Stimulated activated CD8-positive, alpha-beta memory T cell treated with anti-CD3 and anti-CD28 coated beads, Interleukin-15, amount 100 ng/mL, for 48 hours (primary cell): Measurements from ENCODE around the gene TMEM107.

Experiments
- DNase-seq, 2 donors: peaks; one replicate each; pipeline ENCODE4 v3.0.0-alpha.2; 2020; ENCODE audit warnings: low read depth in 2 of 2

TMEM107 gene

DNA sequence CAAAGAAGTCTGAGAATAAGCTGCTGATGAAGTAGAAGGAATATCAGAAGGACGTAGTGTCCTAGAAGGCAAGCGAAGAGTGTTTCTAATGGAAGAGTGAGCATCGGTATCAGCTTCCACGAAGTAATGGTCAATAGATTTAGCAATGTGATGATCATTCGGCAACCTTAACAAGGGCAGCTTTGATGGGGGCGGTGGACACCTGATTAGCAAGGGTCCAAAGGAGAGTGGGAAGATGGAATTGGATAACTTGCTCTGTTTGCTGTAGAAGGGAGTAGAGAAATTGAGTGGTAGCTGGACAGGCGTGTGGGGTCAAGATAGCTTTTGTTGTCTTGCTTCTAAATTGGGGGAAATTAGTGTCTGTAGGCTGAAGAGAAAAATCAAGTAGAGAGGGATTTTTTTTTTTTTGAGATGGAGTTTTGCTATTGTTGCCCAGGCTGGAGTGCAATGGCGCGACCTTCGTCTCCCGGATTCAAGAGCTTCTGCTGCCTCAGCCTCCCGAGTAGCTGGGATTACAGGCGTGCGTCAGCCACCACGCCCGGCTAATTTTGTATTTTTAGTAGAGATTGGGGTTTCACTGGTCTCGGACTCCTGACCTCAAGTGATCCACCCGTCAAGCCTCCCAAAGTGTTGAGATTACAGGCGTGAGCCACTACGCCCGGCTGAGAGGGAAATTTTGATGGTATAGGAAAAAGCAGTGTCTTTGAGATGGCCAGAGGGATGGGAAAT lies 38.4 kb downstream of the TMEM107 start:
- no peak for DNase-seq

- DNase-seq = no peak
Measured at GRCh38 chr17:8133941-8134340, 42.2 kb downstream of the TMEM107 start.

- no peak for DNase-seq
Measured at GRCh38 chr17:8133399-8133798, 42.8 kb downstream of the TMEM107 start.

GRCh38 chr17:8131844-8132441 lies 44.2 kb downstream of the TMEM107 start:
- DNase-seq = no peak

DNA sequence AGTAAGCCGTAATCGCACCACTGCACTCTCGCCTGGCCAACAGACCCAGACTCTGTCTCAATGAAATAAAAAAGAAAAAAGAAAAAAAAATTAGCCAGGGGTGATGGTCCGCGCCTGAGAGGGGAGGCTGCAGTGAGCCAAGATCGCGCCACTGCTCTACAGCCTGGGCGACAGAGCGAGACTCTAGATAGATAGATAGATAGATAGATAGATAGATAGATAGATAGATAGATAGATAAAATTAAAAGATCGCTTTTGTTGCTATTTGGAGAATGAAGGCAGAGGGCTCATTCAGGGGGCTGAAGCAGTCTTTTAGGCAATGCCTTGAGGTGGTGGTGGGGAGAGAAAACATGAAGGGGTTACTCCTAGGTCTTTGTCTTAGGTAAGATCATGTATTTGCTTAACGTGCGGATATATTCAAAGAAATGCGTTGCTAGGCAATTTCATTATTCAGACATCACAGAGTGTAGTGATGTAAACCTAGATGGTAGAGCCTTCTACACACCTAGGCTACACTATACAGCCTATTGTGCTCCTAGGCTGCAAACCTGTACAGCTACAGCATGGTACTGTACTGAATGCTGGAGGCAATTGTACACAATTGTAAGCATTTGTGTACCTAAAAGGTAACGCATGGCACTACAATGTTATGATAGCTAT lies 47.9 kb downstream of the TMEM107 start:
- no peak for DNase-seq

DNA sequence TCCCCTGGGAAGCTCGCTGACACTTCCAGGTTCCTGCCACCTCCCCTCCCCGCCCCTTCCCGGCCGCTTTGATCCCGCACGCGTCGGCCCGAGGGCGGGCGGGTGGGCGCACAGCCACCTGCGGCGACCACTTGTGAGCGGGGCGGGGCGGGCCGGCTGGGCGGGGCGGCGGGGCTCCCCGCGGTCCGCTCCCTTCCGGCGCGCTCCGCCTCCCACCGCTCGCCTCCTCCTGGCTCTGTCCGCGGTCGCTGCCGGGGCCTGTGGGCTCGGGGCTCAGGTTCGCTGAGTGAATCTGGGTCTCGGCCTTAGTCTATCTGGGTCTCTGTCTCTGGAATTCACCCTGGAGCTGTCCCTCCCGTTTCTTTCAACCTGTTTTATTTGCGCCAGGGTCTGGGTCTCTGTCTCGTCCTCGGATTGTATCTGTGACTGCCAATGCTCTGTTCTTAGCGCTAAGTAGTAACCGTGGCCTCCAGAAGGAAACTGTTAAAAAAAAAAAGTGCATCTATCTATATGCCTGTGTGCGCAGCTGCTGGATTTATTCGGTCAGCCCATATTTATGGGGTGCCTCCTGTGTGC lies 49.6 kb downstream of the TMEM107 start:
- peak; percentile 42 to 47 for DNase-seq

DNA sequence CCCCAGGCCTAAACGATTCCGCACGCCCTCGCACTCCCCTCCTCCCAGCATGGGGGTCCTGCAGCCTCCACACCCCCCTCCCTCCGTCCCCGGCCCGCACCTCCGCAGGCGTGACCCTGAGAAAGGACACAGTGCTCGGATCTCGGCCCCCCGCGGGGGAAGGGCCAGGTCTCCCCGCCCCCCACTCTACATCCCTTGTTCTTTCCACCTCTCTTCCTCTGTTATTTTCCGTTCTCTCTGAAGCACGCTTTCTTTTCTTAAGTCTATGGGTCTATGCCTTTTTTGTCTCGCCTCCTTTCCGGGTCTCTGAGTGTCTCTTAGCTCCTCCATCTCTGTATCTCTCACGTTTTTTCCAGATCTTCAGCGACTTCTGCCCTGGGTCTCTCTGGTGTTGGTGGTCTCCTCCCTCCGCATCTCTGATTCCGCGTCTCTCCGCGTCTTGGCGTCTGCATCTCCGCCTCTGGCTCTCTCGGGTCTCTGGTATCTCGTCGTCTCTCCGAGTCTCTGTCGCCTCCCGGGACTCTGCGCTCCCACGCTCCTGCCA lies 50.2 kb downstream of the TMEM107 start:
- DNase-seq = no peak

DNA sequence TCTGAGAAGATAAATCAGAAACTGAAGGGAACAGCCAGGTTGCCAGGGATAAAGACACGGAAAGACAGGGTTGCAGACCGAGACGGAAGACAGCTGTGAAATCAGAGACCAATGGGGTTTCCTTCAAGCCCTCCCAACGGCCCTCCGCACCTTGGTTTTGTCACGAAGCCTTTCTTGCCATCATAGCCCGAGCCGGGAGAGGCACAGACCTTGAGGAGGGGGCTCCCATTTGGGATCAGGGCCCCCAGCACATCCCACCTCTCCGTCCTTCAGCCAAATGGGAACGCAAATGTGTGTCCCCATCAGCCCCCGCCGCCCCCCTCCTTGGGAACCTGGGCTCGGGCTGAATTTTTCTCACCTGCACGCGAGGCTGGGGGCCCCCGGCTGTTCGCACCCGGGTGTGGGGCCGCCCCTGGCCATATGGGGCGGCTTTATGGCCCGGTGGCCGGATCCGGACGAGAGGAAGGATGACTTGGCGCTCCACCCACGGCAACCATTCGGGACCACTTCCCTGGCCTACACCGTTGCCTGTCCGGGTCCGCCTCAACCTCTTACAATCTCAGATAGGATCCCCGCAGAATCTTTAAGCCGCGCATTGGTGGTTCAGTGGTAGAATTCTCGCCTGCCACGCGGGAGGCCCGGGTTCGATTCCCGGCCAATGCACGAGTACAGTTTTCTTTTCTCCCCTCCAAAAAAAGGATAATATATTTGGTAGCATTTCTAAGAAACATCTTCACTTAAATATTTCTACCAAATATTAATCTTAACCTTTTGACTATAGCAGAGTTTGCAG lies 50.8 kb downstream of the TMEM107 start:
- peak; percentile 73 to 79 for DNase-seq

DNA sequence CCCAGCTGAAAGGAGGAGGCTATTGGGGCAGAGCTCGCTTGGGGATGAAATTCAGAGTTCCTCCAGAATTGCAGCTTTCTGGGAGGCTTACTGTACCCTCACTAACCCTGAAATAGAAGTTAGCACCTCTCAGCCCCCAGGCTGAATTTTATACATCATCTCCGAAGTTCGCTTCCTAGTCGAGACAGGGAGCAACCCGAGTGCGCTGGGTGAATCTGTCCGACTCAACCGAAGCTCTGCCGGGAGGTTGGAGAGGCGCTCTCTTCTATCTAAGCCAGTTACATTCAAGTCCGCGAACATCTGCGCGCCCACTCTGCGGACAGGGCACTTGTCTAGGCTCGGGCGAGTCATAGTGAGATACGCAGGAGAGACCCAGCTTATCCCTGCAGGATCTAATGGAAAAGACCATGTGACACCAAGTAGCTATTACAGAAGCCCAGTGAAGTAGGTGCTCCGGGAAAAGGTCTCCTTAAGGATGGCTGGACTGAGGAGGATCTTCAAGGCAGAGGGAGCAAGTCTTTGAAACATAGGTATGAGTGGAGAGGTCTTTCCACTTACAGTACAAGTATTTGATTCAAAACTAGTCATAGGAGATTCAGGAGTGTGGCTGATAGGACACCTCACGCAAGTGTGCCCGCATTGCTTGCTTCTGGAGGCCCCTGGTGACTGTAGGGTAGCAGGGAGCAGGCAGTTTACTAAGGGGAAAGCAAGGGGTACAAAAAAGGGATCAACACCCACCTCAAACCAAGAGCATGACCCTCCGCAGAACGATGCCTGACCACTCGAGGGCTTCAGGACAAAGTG lies 51.6 kb downstream of the TMEM107 start:
- DNase-seq = no peak

DNA sequence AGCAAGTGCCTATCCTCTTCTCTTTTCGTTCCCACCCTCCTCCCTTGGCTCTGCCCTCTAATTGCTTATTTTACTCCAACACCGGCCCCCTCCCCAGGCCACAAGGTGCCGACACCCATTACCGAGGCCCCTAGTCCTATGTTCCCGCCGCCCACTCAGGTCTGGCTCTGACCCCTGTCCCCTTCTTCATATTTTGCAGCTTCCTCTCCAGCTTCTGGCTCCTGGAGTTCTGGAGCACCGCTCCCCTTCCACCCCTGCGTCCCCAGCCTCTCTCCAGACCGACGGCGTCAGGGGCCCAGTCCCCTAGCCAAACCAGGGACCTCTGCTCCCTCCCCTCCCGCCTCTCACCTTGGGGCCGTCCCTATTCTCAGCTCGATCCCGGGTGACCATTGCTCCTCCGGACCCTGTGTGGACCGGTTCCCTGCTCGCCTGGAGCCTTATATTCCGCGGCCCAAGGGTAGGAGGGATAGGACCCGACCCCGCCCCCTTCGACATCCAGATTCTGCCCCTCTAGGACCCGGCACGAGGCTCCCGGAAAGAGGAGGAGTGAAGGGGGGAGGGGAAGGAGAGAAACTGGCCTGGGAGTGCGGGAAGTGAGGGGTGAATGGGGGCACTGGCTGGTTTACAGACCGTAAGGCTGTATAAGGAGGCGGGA lies 52.4 kb downstream of the TMEM107 start, which contains the start of gene HES7:
TSS of gene HES7 (minus strand) at position 412 of the 655 bp plus-strand sequence. CDS start at position 390, 22 bp downstream.
- DNase-seq = no peak

DNA sequence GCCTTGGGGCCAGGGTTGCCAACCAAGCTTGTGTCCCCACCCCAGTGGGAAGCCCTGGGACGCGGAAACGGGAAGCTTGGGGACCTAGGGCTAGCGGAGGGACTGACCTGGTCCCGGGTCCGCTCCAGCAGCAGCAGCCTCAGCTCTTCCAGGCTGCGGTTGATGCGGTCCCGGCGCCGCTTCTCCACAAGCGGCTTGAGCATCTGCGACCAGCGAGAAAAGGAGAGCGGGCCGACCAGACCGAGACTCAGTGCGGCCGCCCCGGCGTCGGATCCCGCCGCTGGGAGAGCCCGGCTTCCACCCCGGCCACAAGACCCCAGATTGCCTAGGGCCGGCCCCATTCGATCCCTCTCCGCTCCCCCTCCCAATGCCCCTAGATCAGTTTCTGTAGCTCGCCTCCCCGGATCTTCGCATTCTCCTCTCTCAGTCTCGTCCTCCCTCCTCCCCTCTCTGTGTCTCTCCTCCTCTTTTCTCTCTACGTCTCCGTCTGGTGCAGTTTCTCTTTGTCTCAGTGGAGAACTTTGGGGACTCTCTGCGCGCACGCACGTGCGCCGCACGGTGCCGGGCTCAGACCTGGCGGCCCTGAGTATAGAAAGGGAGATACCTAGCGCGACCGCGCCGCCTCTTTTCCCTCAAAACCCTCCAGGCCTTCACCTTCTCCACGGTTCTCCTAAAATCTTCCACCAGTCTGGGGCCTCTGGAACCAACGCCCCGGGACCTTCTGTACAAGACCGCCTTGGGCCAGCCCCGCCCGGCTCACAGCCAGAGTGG lies 53.1 kb downstream of the TMEM107 start:
- no peak for DNase-seq
